Heart left ventricle (tissue), 16 donors: ENCODE measurements around the gene PTPRCAP. TPM values are rescaled to one million over a fixed set of nuclear protein-coding genes. Genes with fewer than 3 reads are reported as not detected.
"Not testable (repeated sequence)": the region's sequence is repeated elsewhere in the genome, so short reads cannot be mapped to it uniquely, and the experiment has no call there.

ENCODE experiments used
- ATAC-seq, 4 donors: fragments of 200-7000 bp; cut with Tn5 transposase; one replicate each; pipeline ENCODE4 v1.9.1; 2020 to 2022; ENCODE audit warnings: moderate library complexity in 4 of 4, mild to moderate bottlenecking in 3 of 4, moderate number of reproducible peaks in 1 of 4
- DNase-seq, 5 donors: peaks; one replicate each; pipeline ENCODE4 v3.0.0-alpha.2; 2020
- H3K27ac ChIP-seq, 12 donors: fragments of 200-600 bp; sonication (generic) in 4 of 12; one replicate each; pipeline versions ENCODE4 v1.5.0 to v1.8.0; 2016 to 2022; ENCODE audit warnings: mild to moderate bottlenecking in 2 of 12
- H3K27me3 ChIP-seq, 9 donors: fragments of 200-600 bp; sonication (generic) in 2 of 9; one replicate each; pipeline versions ENCODE4 v1.5.1 to v1.8.0; 2016 to 2022; ENCODE audit warnings: mild to moderate bottlenecking in 3 of 9
- H3K36me3 ChIP-seq, 9 donors: fragments of 200-600 bp; sonication (generic) in 2 of 9; one replicate each; pipeline versions ENCODE4 v1.5.0 to v1.8.0; 2018 to 2022; ENCODE audit warnings: mild to moderate bottlenecking in 2 of 9
- H3K4me1 ChIP-seq, 12 donors: fragments of 200-600 bp; sonication (generic) in 4 of 12; one replicate each; pipeline versions ENCODE4 v1.5.0 to v1.8.0; 2016 to 2022; ENCODE audit warnings: mild to moderate bottlenecking in 3 of 12
- H3K4me3 ChIP-seq, 12 donors: fragments of 200-600 bp; sonication (generic) in 4 of 12; one replicate each; pipeline versions ENCODE4 v1.5.0 to v1.8.0; 2017 to 2022; ENCODE audit warnings: mild to moderate bottlenecking in 9 of 12, moderate library complexity in 4 of 12
- H3K9me3 ChIP-seq, 12 donors: fragments of 200-600 bp; sonication (generic) in 4 of 12; one replicate each; pipeline versions ENCODE4 v1.5.0 to v1.8.0; 2016 to 2022; ENCODE audit warnings: mild to moderate bottlenecking in 1 of 12
- CTCF ChIP-seq, 12 donors: fragments of 200-600 bp; sonication (generic) in 4 of 12; IDR thresholded peaks; one replicate each; pipeline versions ENCODE4 v1.5.0 to v1.8.0; 2018 to 2022; ENCODE audit warnings: antibody characterized with exemption in 12 of 12, mild to moderate bottlenecking in 5 of 12
- POLR2A ChIP-seq, 2 donors: fragments of 450-650 bp; IDR thresholded peaks; one replicate each; pipeline ENCODE4 v1.6.1; 2017; ENCODE audit warnings: antibody characterized with exemption in 2 of 2, mild to moderate bottlenecking in 2 of 2, moderate library complexity in 2 of 2
- WGBS, 4 donors: extraction: QIAGEN DNeasy Blood & Tissue Kit in 2 of 4; methylation state at CpG; one replicate each; pipeline versions ENCODE4 v1.1.5 to v1.1.7; 2013 to 2018; 5-methylcytosine and 5-hydroxymethylcytosine counted together
- intact Hi-C, 10 donors: fragments of 100-400 bp; cut with DNase I; formaldehyde crosslinking; loops; one replicate each; pipeline versions ENCODE4 v1.11.1 to v1.14.2; 2022
- polyA plus RNA-seq, 2 donors: library from polyadenylated mRNA; stranded (reverse); fragments of 200-250 nt; gene quantifications; one replicate each; pipeline ENCODE4 v1.2.3, GENCODE V29; 2013
- total RNA-seq, 9 donors: library from RNA; depleted of rRNA in 2 of 9; stranded (reverse); fragments of >200 nt in 2 of 9; fragmentation: NEBNext Ultra II Directional in 3 of 9; extraction: Animal tissue kit (Norgen Biotek cat#: 25700) in 3 of 9; gene quantifications; one replicate each; pipeline versions ENCODE4 v1.1.0 to v1.2.4, GENCODE V29; 2016 to 2023
- donor health status: ischemic (EF 13 %, LVEDD 7.1; RV severe dilation, severe dysfunction).
- donor health status: healthy with polysubstance abuse.
- donor health status: DM: no; HTN: yes; CAD: no.
- donor health status: DM: no; HTN: no; CAD: no.
- donor health status: ischemic (EF 25% LVEDD 6.9; RV normal size, moderate dysfunction).
- donor health status: ischemic (EF 25% LVEDD 5.7; RV mildly dilated, moderate dysfunction).
- donor health status: healthy.
- donor health status: DM: yes; HTN: yes; CAD: no.
- donor health status: ischemic (EF 35%, LVEDD 5.7; RV mildly dilated, moderate dysfunction).
- donor health status: nonischemic (EF 11% LVEDD 7.7; RV severe dilation, severe dysfunction).
- donor health status: DM: yes; HTN: yes; CAD: no.
- donor health status: PGD.
- donor health status: ischemic (EF 29% LVEDD 5.4; RV normal size, mild dysfunction).
- donor health status: nonischemic (EF 23%, LVEDD 6.1; RV moderate dilation, normal function).

PTPRCAP gene
- total and polyA plus RNA-seq, 11 donors = 0.50 to 11.0 (median 1.3) TPM

GRCh38 chr11:67428052-67429001 lies 9.2 kb downstream of the PTPRCAP start, which contains the start of gene RPS6KB2:
TSS of gene RPS6KB2 (plus strand) at chr11:67428494. CDS start at chr11:67428546, 52 bp downstream.
- Histone ChIP-seq H3K27me3 (no peaks in the 10 kb centered on the region), H3K4me3 (peak within 1 kb of the TSS; percentile 58 to 94 (median 80)), H3K27ac (peak within 1 kb of the TSS; percentile 76 to 96 (median 88)), H3K4me1 (peaks cover 7 to 23% (median 14%) of the 10 kb centered on the region in 12 donors), H3K36me3 (peaks cover 0 to 40% (median 32%) of the 10 kb centered on the region in 9 donors), H3K9me3 (no peaks in the 10 kb centered on the region)
- ATAC-seq = peak; percentile 90 to 96 (median 94)
- intact Hi-C loops = loop anchor here in 5 of 10 donors (1.0 to 5.0 kb wide), 5 partner anchors 14 to 79 kb away; partner anchors contain the start of genes CDK2AP2 (in 2 of the 5), PITPNM1 (in 2 of the 5), CORO1B (in 1 of the 5) and TMEM134 (in 1 of the 5)
- WGBS, 4 donors = 0 to 1% (median 1%) methylated on average over 64 to 68 of the region's 68 CpGs
- DNase-seq = peak; percentile 98 to 99 (median 99)
- TF ChIP-seq POLR2A (IDR thresholded peaks at IDR 0.05) (peak; percentile 54 to 93), CTCF (IDR thresholded peaks at IDR 0.05) (peak in 1 of 12 donors; percentile 15)

GRCh38 chr11:67427364-67427859 lies 10.1 kb downstream of the PTPRCAP start:
- Histone ChIP-seq H3K4me3 (peak overlapping the region; percentile 58 to 94 (median 80)), H3K36me3 (peaks cover 0 to 31% (median 23%) of the 10 kb centered on the region in 9 donors), H3K4me1 (peaks cover 7 to 23% (median 14%) of the 10 kb centered on the region in 12 donors), H3K27ac (peak overlapping the region in 11 of 12 donors; percentile 2 to 96 (median 89))
- H3K9me3 ChIP-seq, DNase-seq, H3K27me3 ChIP-seq, ATAC-seq: not testable (repeated sequence)
- WGBS, 4 donors = 75 to 81% (median 79%) methylated on average over 19 of the region's 19 CpGs
- intact Hi-C loops = loop anchor here in 2 of 10 donors (5.0 kb wide), 1 partner anchor 80 kb away; the partner anchor contains the start of genes CDK2AP2 (in 2 of the 2) and PITPNM1 (in 2 of the 2)

GRCh38 chr11:67423891-67424613 lies 13.4 kb downstream of the PTPRCAP start:
- Histone ChIP-seq H3K36me3 (no peaks in the 10 kb centered on the region), H3K4me3 (no peak overlapping the region), H3K9me3 (no peaks in the 10 kb centered on the region), H3K27me3 (no peaks in the 10 kb centered on the region), H3K4me1 (peaks cover 2 to 35% (median 22%) of the 10 kb centered on the region in 12 donors), H3K27ac (no peak overlapping the region)
- intact Hi-C loops = loop anchor here in 1 of 10 donors (5.0 kb wide), 1 partner anchor 78 kb away; no protein-coding TSS in a partner anchor
- ATAC-seq = no peak
- DNase-seq = no peak
- 86 to 91% (median 87%) methylated on average over 16 to 34 of the region's 34 CpGs for WGBS, 4 donors
- TF ChIP-seq POLR2A (IDR thresholded peaks at IDR 0.05) = no peak

GRCh38 chr11:67423466-67423865 lies 14.0 kb downstream of the PTPRCAP start:
- no peaks in the 10 kb centered on the region for H3K27me3 ChIP-seq
- ATAC-seq = no peak
- no peak for DNase-seq
- H3K4me3 ChIP-seq = no peak overlapping the region
- peaks cover 0 to 37% (median 21%) of the 10 kb centered on the region in 12 donors for H3K4me1 ChIP-seq
- 82 to 96% (median 94%) methylated on average over 7 to 13 of the region's 13 CpGs for WGBS, 4 donors
- H3K36me3 ChIP-seq = no peaks in the 10 kb centered on the region
- no peak overlapping the region for H3K27ac ChIP-seq
- TF ChIP-seq CTCF (IDR thresholded peaks at IDR 0.05) = no peak
- TF ChIP-seq POLR2A (IDR thresholded peaks at IDR 0.05) = no peak
- H3K9me3 ChIP-seq = no peaks in the 10 kb centered on the region
- intact Hi-C loops = loop anchor here in 1 of 10 donors (5.0 kb wide), 1 partner anchor 79 kb away; no protein-coding TSS in a partner anchor
